Measurements from ENCODE around the gene PCDH7. TPM values are rescaled to one million over a fixed set of nuclear protein-coding genes. Genes with fewer than 3 reads are reported as not detected.

Gene PCDH7
- total RNA-seq, 2 experiments from 2014 or later = not detected

DNA sequence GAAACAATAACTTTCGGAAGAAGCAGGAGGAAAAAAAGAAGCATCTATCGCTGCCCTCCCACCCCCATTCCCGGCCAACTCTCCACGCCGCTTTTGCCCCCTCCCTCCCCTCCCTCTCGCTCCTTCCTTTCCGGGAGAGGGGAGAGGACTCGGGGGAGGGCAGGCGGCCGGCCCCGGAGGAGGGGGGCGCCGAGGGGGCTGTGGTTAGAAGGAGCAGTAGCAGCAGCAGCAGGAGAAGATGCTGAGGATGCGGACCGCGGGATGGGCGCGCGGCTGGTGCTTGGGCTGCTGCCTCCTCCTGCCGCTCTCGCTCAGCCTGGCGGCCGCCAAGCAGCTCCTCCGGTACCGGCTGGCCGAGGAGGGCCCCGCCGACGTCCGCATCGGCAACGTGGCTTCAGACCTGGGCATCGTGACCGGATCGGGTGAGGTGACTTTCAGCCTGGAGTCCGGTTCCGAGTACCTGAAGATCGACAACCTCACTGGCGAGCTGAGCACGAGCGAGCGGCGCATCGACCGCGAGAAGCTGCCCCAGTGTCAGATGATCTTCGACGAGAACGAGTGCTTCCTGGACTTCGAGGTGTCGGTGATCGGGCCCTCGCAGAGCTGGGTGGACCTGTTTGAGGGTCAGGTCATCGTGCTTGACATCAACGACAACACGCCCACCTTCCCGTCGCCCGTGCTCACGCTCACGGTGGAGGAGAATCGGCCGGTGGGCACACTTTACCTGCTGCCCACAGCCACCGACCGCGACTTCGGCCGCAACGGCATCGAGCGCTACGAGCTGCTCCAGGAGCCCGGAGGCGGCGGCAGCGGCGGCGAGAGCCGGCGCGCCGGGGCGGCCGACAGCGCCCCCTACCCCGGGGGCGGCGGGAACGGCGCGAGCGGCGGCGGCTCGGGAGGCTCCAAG lies 1.3 kb downstream of the PCDH7 start:
- BruUV-seq (replicated peaks) = no TSS peak
- ChIA-PET POLR2A (no interaction called here), CTCF (ENCODE audit: unreplicated experiment) (no interaction called here)
- no peaks in the 10 kb centered on the region for H3K79me2 ChIP-seq (ENCODE audit: insufficient read depth, low read depth, low read length)
- H2AFZ ChIP-seq (ENCODE audit: low read length) = no peak overlapping the region
- H3K4me1 ChIP-seq (ENCODE audit: insufficient read depth, low read length, poor library complexity, severe bottlenecking) = no peaks in the 10 kb centered on the region
- H3K27ac ChIP-seq (ENCODE audit: low read depth, low read length, poor library complexity, severe bottlenecking) = no peak overlapping the region
- no peak for TF ChIP-seq EZH2phosphoT487 (IDR thresholded peaks at IDR 0.05; ENCODE audit: borderline replicate concordance, low read depth, low read length)
- TF ChIP-seq, protein P1, sequence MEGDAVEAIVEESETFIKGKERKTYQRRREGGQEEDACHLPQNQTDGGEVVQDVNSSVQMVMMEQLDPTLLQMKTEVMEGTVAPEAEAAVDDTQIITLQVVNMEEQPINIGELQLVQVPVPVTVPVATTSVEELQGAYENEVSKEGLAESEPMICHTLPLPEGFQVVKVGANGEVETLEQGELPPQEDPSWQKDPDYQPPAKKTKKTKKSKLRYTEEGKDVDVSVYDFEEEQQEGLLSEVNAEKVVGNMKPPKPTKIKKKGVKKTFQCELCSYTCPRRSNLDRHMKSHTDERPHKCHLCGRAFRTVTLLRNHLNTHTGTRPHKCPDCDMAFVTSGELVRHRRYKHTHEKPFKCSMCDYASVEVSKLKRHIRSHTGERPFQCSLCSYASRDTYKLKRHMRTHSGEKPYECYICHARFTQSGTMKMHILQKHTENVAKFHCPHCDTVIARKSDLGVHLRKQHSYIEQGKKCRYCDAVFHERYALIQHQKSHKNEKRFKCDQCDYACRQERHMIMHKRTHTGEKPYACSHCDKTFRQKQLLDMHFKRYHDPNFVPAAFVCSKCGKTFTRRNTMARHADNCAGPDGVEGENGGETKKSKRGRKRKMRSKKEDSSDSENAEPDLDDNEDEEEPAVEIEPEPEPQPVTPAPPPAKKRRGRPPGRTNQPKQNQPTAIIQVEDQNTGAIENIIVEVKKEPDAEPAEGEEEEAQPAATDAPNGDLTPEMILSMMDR (conservative IDR thresholded peaks at IDR 0.05; ENCODE audit: low read length) = no peak
- DNase-seq (ENCODE audit: low spot score) = no peak
- intact Hi-C loops (cut with micrococcal nuclease; ENCODE audit: unreplicated experiment) = no loop called here
- H3K4me3 ChIP-seq (ENCODE audit: low read depth, low read length, poor library complexity, severe bottlenecking) = no peak overlapping the region
- H3K9me3 ChIP-seq (ENCODE audit: low read length) = no peaks in the 10 kb centered on the region
- H4K20me1 ChIP-seq (ENCODE audit: insufficient read depth, low read length) = no peaks in the 10 kb centered on the region
- no peaks in the 10 kb centered on the region for H3K36me3 ChIP-seq (ENCODE audit: insufficient read depth, low read length)
- H3K9me2 ChIP-seq (ENCODE audit: insufficient read depth, low read length) = no peaks in the 10 kb centered on the region
- no peak overlapping the region for H3K4me2 ChIP-seq (ENCODE audit: low read length)

DNA sequence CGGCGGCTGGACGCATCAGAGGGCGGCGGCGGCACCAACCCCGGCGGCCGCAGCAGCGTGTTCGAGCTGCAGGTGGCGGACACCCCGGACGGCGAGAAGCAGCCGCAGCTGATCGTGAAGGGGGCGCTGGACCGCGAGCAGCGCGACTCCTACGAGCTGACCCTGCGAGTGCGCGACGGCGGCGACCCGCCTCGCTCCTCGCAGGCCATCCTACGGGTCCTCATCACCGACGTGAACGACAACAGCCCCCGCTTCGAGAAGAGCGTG lies 1.9 kb downstream of the PCDH7 start:
- CTCF ChIA-PET (ENCODE audit: unreplicated experiment) = no interaction called here
- no TSS peak for BruUV-seq (replicated peaks)
- Histone ChIP-seq H3K27ac (ENCODE audit: low read depth, low read length, poor library complexity, severe bottlenecking) (no peak overlapping the region), H3K9me3 (ENCODE audit: low read length) (no peaks in the 10 kb centered on the region), H2AFZ (ENCODE audit: low read length) (no peak overlapping the region), H3K4me2 (ENCODE audit: low read length) (no peak overlapping the region), H3K9me2 (ENCODE audit: insufficient read depth, low read length) (no peaks in the 10 kb centered on the region), H4K20me1 (ENCODE audit: insufficient read depth, low read length) (no peaks in the 10 kb centered on the region), H3K36me3 (ENCODE audit: insufficient read depth, low read length) (no peaks in the 10 kb centered on the region), H3K79me2 (ENCODE audit: insufficient read depth, low read depth, low read length) (no peaks in the 10 kb centered on the region), H3K4me1 (ENCODE audit: insufficient read depth, low read length, poor library complexity, severe bottlenecking) (no peaks in the 10 kb centered on the region), H3K4me3 (ENCODE audit: low read depth, low read length, poor library complexity, severe bottlenecking) (no peak overlapping the region)
- DNase-seq (ENCODE audit: low spot score) = no peak
- intact Hi-C loops (cut with micrococcal nuclease; ENCODE audit: unreplicated experiment) = no loop called here
- POLR2A ChIA-PET = no interaction called here
- TF ChIP-seq, protein P1 (conservative IDR thresholded peaks at IDR 0.05; ENCODE audit: low read length) = no peak
- no peak for TF ChIP-seq EZH2phosphoT487 (IDR thresholded peaks at IDR 0.05; ENCODE audit: borderline replicate concordance, low read depth, low read length)

DNA sequence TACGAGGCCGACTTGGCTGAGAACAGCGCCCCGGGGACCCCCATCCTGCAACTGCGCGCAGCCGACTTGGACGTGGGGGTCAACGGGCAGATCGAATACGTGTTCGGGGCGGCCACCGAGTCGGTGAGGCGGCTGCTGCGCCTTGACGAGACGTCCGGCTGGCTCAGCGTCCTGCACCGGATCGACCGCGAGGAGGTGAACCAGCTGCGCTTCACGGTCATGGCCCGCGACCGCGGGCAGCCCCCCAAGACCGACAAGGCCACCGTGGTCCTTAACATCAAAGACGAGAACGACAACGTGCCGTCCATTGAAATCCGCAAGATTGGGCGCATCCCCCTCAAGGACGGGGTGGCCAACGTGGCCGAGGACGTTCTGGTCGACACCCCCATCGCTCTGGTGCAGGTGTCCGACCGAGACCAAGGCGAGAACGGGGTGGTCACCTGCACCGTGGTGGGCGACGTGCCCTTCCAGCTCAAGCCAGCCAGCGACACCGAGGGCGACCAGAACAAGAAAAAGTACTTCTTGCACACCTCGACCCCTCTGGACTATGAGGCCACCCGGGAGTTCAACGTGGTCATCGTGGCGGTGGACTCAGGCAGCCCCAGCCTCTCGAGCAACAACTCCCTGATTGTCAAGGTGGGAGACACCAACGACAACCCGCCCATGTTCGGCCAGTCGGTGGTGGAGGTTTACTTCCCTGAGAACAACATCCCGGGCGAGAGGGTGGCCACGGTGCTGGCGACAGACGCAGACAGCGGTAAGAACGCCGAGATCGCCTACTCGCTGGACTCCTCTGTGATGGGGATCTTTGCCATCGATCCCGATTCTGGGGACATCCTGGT lies 2.4 kb downstream of the PCDH7 start:
- intact Hi-C loops (cut with micrococcal nuclease; ENCODE audit: unreplicated experiment) = no loop called here
- TF ChIP-seq, protein P1 (conservative IDR thresholded peaks at IDR 0.05; ENCODE audit: low read length) = no peak
- no peak for TF ChIP-seq EZH2phosphoT487 (IDR thresholded peaks at IDR 0.05; ENCODE audit: borderline replicate concordance, low read depth, low read length)
- no peaks in the 10 kb centered on the region for H3K9me3 ChIP-seq (ENCODE audit: low read length)
- no TSS peak for BruUV-seq (replicated peaks)
- no peak overlapping the region for H3K27ac ChIP-seq (ENCODE audit: low read depth, low read length, poor library complexity, severe bottlenecking)
- no peaks in the 10 kb centered on the region for H4K20me1 ChIP-seq (ENCODE audit: insufficient read depth, low read length)
- no peaks in the 10 kb centered on the region for H3K79me2 ChIP-seq (ENCODE audit: insufficient read depth, low read depth, low read length)
- no peak for DNase-seq (ENCODE audit: low spot score)
- no peak overlapping the region for H3K4me2 ChIP-seq (ENCODE audit: low read length)
- no peaks in the 10 kb centered on the region for H3K9me2 ChIP-seq (ENCODE audit: insufficient read depth, low read length)
- H3K36me3 ChIP-seq (ENCODE audit: insufficient read depth, low read length) = no peaks in the 10 kb centered on the region
- no peaks in the 10 kb centered on the region for H3K4me1 ChIP-seq (ENCODE audit: insufficient read depth, low read length, poor library complexity, severe bottlenecking)
- CTCF ChIA-PET (ENCODE audit: unreplicated experiment) = no interaction called here
- POLR2A ChIA-PET = no interaction called here
- H2AFZ ChIP-seq (ENCODE audit: low read length) = no peak overlapping the region
- H3K4me3 ChIP-seq (ENCODE audit: low read depth, low read length, poor library complexity, severe bottlenecking) = no peak overlapping the region

All from OCI-LY7 (cell line).